ENCODE data around the gene MINDY4. TPM values are rescaled to one million over a fixed set of nuclear protein-coding genes. Genes with fewer than 3 reads are reported as not detected.

Gene MINDY4
- total RNA-seq, 2 donors from 2014 or later: 8.1 to 31.9 TPM

- Histone ChIP-seq H3K36me3 (peaks cover 0 to 12% of the 10 kb centered on the region in 2 donors), H3K27ac (no peak overlapping the region), H3K4me3 (no peak overlapping the region), H3K27me3 (replicated peaks; ENCODE audit: insufficient read depth) (no peaks in the 10 kb centered on the region), H3K9me3 (no peaks in the 10 kb centered on the region), H3K4me1 (replicated peaks) (no peaks in the 10 kb centered on the region)
- intact Hi-C loops (cut with DNase I): no loop called here
- DNase-seq (ENCODE audit: low spot score): no peak
- TF ChIP-seq POLR2A (IDR thresholded peaks at IDR 0.05) (no peak), POLR2AphosphoS5 (IDR thresholded peaks at IDR 0.05) (no peak), CTCF (IDR thresholded peaks at IDR 0.05) (no peak)
- 71% methylated on average over 1 of the region's 1 CpG for WGBS
Observed at GRCh38 chr7:30787486-30787885, 16.3 kb downstream of the MINDY4 start.

- DNase-seq (ENCODE audit: low spot score): no peak
- peaks cover 0 to 11% of the 10 kb centered on the region in 2 donors for H3K36me3 ChIP-seq
- no peaks in the 10 kb centered on the region for H3K27me3 ChIP-seq (replicated peaks; ENCODE audit: insufficient read depth)
- no peak overlapping the region for H3K4me3 ChIP-seq
- no peaks in the 10 kb centered on the region for H3K9me3 ChIP-seq
- H3K27ac ChIP-seq: no peak overlapping the region
- 71% methylated on average over 11 of the region's 11 CpGs for WGBS
- H3K4me1 ChIP-seq (replicated peaks): no peaks in the 10 kb centered on the region
- intact Hi-C loops (cut with DNase I): no loop called here
- TF ChIP-seq CTCF (IDR thresholded peaks at IDR 0.05) (no peak), POLR2A (IDR thresholded peaks at IDR 0.05) (no peak), POLR2AphosphoS5 (IDR thresholded peaks at IDR 0.05) (no peak)
Observed at GRCh38 chr7:30788640-30789333, 17.6 kb downstream of the MINDY4 start.

- Histone ChIP-seq H3K4me3 (no peak overlapping the region), H3K4me1 (replicated peaks) (no peaks in the 10 kb centered on the region), H3K36me3 (peaks cover 0 to 11% of the 10 kb centered on the region in 2 donors), H3K27me3 (replicated peaks; ENCODE audit: insufficient read depth) (no peaks in the 10 kb centered on the region), H3K27ac (no peak overlapping the region), H3K9me3 (no peaks in the 10 kb centered on the region)
- 86% methylated on average over 3 of the region's 3 CpGs for WGBS
- TF ChIP-seq CTCF (IDR thresholded peaks at IDR 0.05) (no peak), POLR2AphosphoS5 (IDR thresholded peaks at IDR 0.05) (no peak), POLR2A (IDR thresholded peaks at IDR 0.05) (no peak)
- intact Hi-C loops (cut with DNase I): no loop called here
- no peak for DNase-seq (ENCODE audit: low spot score)
Observed at GRCh38 chr7:30789334-30789711, 18.1 kb downstream of the MINDY4 start.

GRCh38 chr7:30790356-30790755, 19.1 kb downstream of the MINDY4 start:
- DNase-seq (ENCODE audit: low spot score): no peak
- intact Hi-C loops (cut with DNase I): no loop called here
- H3K4me1 ChIP-seq (replicated peaks): no peaks in the 10 kb centered on the region
- no peak for TF ChIP-seq POLR2AphosphoS5 (IDR thresholded peaks at IDR 0.05)
- no peak for TF ChIP-seq CTCF (IDR thresholded peaks at IDR 0.05)
- TF ChIP-seq POLR2A (IDR thresholded peaks at IDR 0.05): no peak
- H3K9me3 ChIP-seq: no peaks in the 10 kb centered on the region
- H3K4me3 ChIP-seq: no peak overlapping the region
- WGBS: 90% methylated on average over 4 of the region's 4 CpGs
- H3K27me3 ChIP-seq (replicated peaks; ENCODE audit: insufficient read depth): no peaks in the 10 kb centered on the region
- H3K36me3 ChIP-seq: peaks cover 0 to 8% of the 10 kb centered on the region in 2 donors
- no peak overlapping the region for H3K27ac ChIP-seq

- peaks cover 0 to under 1% of the 10 kb centered on the region in 2 donors for H3K36me3 ChIP-seq
- H3K4me1 ChIP-seq (replicated peaks): no peaks in the 10 kb centered on the region
- 80% methylated on average over 9 of the region's 10 CpGs for WGBS
- H3K27ac ChIP-seq: no peak overlapping the region
- no peaks in the 10 kb centered on the region for H3K27me3 ChIP-seq (replicated peaks; ENCODE audit: insufficient read depth)
- TF ChIP-seq POLR2A (IDR thresholded peaks at IDR 0.05) (no peak), CTCF (IDR thresholded peaks at IDR 0.05) (no peak), POLR2AphosphoS5 (IDR thresholded peaks at IDR 0.05) (no peak)
- no peak for DNase-seq (ENCODE audit: low spot score)
- no peaks in the 10 kb centered on the region for H3K9me3 ChIP-seq
- H3K4me3 ChIP-seq: no peak overlapping the region
- intact Hi-C loops (cut with DNase I): no loop called here
Observed at GRCh38 chr7:30791114-30791513, 19.9 kb downstream of the MINDY4 start.
